Endometrial microvascular endothelial cells (primary cell): ENCODE data around the gene CNNM1. TPM values are rescaled to one million over a fixed set of nuclear protein-coding genes. Genes with fewer than 3 reads are reported as not detected.

Experiments used
- in situ Hi-C: cut with HindIII; loops from 2 replicates; pipeline ENCODE4 v1.10.0; 2017; ENCODE audit warnings: low sequenced_read_pairs, low pct_unique_long_range_greater_than_20kb; ENCODE audit errors: inconsistent ontology term
- total RNA-seq: library from RNA; depleted of rRNA; stranded (reverse); fragments of >200 nt; gene quantifications from one replicate; pipeline ENCODE4 v1.2.3, GENCODE V29; 2015; ENCODE audit errors: inconsistent ontology term

The CNNM1 gene
- total RNA-seq, 1 donor from 2014 or later = not detected

DNA sequence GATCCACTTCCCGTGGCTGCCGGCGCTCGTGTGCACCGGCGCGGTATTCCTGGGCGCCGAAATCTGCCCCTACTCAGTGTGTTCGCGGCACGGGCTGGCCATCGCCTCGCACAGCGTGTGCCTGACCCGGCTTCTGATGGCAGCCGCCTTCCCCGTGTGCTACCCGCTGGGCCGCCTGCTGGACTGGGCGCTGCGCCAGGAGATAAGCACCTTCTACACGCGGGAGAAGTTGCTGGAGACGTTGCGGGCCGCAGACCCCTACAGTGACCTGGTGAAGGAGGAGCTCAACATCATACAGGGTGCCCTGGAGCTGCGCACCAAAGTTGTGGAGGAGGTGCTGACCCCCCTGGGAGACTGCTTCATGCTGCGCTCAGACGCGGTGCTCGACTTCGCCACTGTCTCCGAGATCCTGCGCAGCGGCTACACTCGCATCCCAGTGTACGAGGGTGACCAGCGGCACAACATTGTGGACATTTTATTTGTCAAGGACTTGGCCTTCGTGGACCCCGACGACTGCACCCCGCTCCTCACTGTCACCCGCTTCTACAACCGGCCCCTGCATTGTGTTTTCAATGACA lies 1.3 kb downstream of the CNNM1 start:
- in situ Hi-C loops = no loop called here

DNA sequence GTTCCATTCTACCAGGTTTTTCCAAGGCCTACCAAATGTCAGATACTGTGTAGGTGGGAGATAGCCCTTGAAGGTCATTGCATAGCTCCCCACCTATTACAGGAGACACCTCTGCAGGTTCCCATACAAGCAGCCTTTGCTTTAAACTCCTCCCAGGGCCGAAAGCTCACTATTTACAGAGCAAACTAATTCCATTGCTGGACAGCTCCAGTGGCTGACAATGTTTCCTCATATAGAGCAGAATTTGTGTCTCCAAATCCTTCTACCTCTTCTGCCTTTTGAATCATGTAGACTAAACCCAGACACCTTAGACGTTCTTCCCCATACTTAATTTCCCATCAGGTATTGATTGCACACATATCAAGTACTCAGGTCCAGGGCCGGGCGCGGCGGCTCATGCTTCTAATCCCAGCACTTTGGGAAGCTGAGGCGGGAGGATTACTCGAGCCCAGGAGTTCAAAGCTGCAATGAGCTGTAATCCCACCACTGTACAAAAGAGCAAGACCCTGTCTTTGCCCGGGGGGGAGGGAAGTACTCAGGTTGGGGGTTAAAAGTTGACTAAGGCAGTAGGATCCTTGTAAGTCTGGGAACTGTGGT lies 2.1 kb downstream of the CNNM1 start:
- in situ Hi-C loops = no loop called here

DNA sequence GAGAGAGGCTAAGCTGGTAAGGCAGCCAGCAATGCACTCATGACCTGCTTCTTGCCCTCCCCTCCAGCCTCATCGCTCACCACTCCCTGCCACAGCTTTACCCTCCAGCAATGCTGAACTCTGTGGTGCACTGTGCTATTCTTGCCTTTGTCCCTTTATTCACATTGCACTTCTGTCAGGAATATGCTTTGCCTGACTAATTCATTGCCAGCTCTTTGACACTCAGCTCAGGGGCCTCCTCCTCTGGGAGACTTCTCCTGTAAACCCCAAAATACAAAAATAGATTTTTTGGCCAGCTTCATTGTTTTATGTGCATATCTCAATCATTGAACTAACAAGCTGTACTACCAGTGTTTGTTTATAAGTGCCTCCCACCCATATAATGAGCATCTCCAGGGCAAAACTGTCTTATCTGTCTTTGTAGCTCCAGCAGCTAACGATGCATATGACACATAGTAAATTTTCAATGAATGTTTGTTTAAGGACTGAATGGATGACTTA lies 8.2 kb downstream of the CNNM1 start:
- in situ Hi-C loops = no loop called here

- in situ Hi-C loops = no loop called here
These were observed 8.7 kb downstream of the CNNM1 start for GRCh38 chr10:99337901-99338300.

- in situ Hi-C loops = no loop called here
These were observed 9.9 kb downstream of the CNNM1 start for GRCh38 chr10:99339077-99339476.

GRCh38 chr10:99339563-99340047 lies 10.4 kb downstream of the CNNM1 start:
- in situ Hi-C loops = no loop called here

GRCh38 chr10:99340650-99341049 lies 11.5 kb downstream of the CNNM1 start:
- in situ Hi-C loops = no loop called here

DNA sequence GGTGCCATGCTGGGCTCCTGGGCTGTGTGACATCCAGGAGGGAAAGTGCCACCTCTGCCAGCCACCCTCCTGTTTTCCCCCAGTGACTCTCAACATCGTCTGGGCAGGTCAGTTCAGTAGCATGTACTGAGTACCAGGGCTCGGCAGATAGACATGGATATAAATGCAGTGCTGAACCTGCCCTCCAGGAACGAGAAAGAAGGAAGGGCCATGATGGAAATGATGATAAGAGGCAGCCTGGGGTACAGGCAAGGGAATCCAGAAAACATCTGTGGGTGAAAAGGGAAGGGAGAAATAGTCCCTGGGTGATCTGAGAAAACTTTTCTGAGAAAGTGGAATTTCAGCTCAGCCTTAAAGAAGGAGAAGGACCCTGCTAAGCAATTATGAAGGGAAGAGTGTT lies 12.1 kb downstream of the CNNM1 start:
- in situ Hi-C loops = no loop called here

DNA sequence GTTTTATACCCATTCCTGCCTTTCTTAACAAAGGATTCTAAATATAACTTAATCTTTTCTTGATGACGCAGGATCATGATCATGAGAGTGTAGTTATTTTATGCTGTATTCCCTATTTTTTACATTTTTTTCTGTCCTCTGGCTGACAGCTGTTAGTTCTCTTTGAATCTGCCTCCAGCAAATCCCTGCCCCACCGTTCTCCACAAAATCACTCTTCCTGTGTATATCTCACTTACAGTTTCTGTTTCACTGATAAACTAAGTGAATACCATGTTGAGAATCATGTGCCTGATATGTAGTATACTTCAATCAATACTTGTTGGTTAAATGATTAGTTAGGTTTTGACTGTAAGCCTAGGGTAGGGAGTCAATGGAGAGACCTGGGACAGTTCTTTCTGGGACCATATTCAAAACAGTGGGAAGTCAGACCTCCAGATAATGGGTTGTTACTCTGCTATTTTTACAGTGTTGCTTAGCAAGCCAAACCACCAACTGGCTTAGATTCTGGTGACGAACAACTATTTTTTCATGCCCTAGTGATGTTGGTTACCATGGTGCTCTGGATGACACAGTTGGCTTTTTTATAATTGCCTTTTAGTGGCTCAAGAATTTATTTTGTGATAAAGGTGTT lies 12.8 kb downstream of the CNNM1 start:
- in situ Hi-C loops = no loop called here

DNA sequence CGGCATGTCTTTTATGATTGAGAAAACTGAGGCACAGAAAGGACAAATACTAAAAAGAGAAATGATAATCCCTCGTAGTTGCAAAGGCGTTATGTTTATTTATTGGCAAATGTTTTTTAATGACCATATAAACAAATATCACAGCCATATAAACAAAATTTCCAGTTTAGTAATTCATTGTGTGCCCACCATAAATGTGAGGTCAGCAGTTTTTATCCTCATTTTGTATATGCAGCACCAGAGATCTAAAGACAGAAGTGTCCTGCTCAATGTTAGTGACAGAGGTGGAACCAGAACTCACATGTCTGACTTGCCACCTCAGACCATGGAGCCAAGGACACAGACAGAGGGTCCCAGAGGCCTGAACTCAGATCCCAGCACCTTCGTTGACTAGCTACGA lies 14.1 kb downstream of the CNNM1 start:
- in situ Hi-C loops = no loop called here

GRCh38 chr10:99344715-99345114 lies 15.6 kb downstream of the CNNM1 start:
- in situ Hi-C loops = no loop called here

DNA sequence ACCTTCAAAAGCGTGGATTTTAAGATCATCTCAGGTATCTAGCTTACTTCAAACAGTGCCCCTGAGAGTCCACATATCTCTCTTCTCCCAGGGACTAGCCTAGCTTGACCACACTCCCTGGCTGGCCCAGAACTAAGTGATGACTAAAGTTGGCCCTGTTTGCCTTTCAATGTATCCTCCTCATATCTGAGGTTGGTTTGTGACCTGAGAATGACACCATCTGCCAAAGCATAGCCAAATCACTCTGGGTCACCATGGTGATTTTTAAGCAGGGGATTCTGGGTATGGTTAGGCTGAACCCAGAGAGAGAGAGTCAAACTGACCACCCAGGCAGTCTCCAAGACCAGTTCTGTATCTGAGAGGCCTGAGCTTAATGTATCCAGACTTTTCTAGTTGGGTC lies 16.2 kb downstream of the CNNM1 start:
- in situ Hi-C loops = no loop called here

DNA sequence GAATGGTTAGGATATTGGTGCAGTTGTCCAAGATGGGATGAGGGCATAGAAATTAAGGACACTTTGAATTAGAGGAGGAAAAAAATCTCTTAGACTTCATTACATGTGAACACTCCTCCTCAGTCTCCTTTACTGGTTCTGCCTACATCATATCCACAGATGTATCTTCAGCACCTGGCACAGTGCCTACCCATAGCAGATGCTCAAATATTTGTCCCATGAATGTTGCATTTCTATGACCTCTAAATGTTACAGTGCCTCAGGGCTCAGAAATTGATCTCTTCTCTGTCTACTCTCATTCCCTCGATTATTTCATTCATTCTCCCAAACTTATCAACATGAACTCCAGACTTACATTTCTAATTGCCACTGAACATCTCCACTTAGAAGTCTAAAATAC lies 17.1 kb downstream of the CNNM1 start:
- in situ Hi-C loops = no loop called here

- in situ Hi-C loops = no loop called here
These were observed 18.5 kb downstream of the CNNM1 start for GRCh38 chr10:99347672-99348071.

- in situ Hi-C loops = no loop called here
These were observed 24.0 kb downstream of the CNNM1 start for GRCh38 chr10:99353182-99353581.

- in situ Hi-C loops = no loop called here
These were observed 28.5 kb downstream of the CNNM1 start for GRCh38 chr10:99357691-99358090.

GRCh38 chr10:99358101-99358500 lies 28.9 kb downstream of the CNNM1 start:
- in situ Hi-C loops = no loop called here

GRCh38 chr10:99360934-99361333 lies 31.8 kb downstream of the CNNM1 start:
- in situ Hi-C loops = no loop called here

GRCh38 chr10:99364125-99364524 lies 35.0 kb downstream of the CNNM1 start:
- in situ Hi-C loops = no loop called here

GRCh38 chr10:99365311-99365710 lies 36.2 kb downstream of the CNNM1 start:
- in situ Hi-C loops = no loop called here
